Endothelial cell (in vitro differentiated cells): Measurements from ENCODE around the gene KIF16B. TPM values are rescaled to one million over a fixed set of nuclear protein-coding genes. Genes with fewer than 3 reads are reported as not detected.

Source experiments
- DNase-seq: peaks from one replicate; pipeline ENCODE4 v3.0.0; 2021; ENCODE audit warnings: low spot score
- H3K27ac Mint-ChIP-seq: one replicate; pipeline ENCODE4 v1.8.0; 2021; ENCODE audit warnings: mixed read lengths, inconsistent platforms; ENCODE audit not compliant: unreplicated experiment
- H3K27me3 Mint-ChIP-seq: one replicate; pipeline ENCODE4 v1.8.0; 2021; ENCODE audit warnings: mild to moderate bottlenecking, moderate library complexity, mixed read lengths, inconsistent platforms; ENCODE audit not compliant: unreplicated experiment
- H3K36me3 Mint-ChIP-seq: one replicate; pipeline ENCODE4 v1.8.0; 2021; ENCODE audit warnings: mild to moderate bottlenecking, low read depth, mixed read lengths, inconsistent platforms; ENCODE audit not compliant: unreplicated experiment
- H3K4me1 Mint-ChIP-seq: one replicate; pipeline ENCODE4 v1.8.0; 2021; ENCODE audit warnings: mild to moderate bottlenecking, mixed read lengths, inconsistent platforms; ENCODE audit not compliant: unreplicated experiment
- H3K4me3 Mint-ChIP-seq: one replicate; pipeline ENCODE4 v1.8.0; 2021; ENCODE audit warnings: mild to moderate bottlenecking, mixed read lengths, inconsistent platforms; ENCODE audit not compliant: unreplicated experiment
- H3K9me3 Mint-ChIP-seq: one replicate; pipeline ENCODE4 v1.8.0; 2021; ENCODE audit warnings: mixed read lengths, inconsistent platforms; ENCODE audit not compliant: unreplicated experiment
- CTCF ChIP-seq: fragments of 200-600 bp; sonication (generic); IDR thresholded peaks from one replicate; pipeline ENCODE4 v1.5.0; 2021; ENCODE audit warnings: antibody characterized with exemption; ENCODE audit not compliant: unreplicated experiment
- total RNA-seq: library from RNA; stranded (reverse); fragmentation: NEBNext Ultra II Directional; extraction: Animal tissue kit (Norgen Biotek cat#: 25700); gene quantifications from one replicate; pipeline ENCODE4 v1.2.1, GENCODE V29; 2021; ENCODE audit not compliant: unreplicated experiment

KIF16B gene
- total RNA-seq, 1 donor from 2014 or later: 10.5 TPM

DNA sequence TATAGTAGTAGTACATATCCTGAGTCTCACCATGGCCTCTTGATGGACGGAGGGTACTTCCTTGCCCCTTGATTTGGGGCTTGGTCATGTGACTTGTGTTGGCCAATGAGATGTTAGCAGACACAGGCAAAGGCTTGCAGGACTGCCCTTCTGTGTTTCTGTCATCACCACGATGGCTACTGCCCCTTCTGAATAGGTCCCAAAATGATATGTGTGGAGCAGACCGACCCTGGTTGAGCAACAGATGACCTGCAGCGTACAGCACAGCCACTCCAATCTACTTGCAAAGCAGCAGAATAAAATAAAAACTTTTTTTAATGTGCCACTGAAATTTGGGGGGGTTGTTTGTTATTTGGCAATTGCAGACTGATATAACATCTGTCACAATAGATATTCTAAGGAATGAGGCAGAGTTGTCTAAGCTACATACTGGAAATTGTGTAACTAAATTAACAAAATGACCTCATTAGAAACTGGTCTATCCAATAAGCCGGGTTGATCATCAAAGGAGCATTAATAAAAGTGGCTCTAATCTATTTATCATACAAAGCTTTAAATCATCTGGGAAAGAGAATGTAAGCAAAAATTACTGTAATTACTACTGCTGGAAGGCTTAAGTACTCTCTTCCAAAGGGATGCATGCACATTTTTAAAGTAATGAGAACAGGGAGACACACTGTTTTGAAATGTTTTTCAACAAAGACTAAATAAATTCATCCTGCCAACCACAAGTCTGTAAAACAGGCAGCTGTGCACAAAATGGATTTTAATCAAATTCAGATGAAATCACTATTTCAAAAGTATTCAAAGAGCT is 209.5 kb downstream of the KIF16B start:
- no peaks in the 10 kb centered on the region for H3K9me3 Mint-ChIP-seq
- no peak for DNase-seq
- H3K4me3 Mint-ChIP-seq: no peak overlapping the region
- TF ChIP-seq CTCF: no peak
- peaks cover 4% of the 10 kb centered on the region for H3K27me3 Mint-ChIP-seq
- H3K4me1 Mint-ChIP-seq: peaks cover 13% of the 10 kb centered on the region
- no peak overlapping the region for H3K27ac Mint-ChIP-seq
- peaks cover 20% of the 10 kb centered on the region for H3K36me3 Mint-ChIP-seq

- Mint-ChIP-seq H3K27ac (no peak overlapping the region), H3K4me3 (no peak overlapping the region), H3K27me3 (peaks cover 6% of the 10 kb centered on the region), H3K9me3 (no peaks in the 10 kb centered on the region), H3K36me3 (peaks cover 15% of the 10 kb centered on the region), H3K4me1 (peaks cover 13% of the 10 kb centered on the region)
- no peak for DNase-seq
- TF ChIP-seq CTCF: no peak
Measured at GRCh38 chr20:16362642-16363041, 210.6 kb downstream of the KIF16B start.

DNA sequence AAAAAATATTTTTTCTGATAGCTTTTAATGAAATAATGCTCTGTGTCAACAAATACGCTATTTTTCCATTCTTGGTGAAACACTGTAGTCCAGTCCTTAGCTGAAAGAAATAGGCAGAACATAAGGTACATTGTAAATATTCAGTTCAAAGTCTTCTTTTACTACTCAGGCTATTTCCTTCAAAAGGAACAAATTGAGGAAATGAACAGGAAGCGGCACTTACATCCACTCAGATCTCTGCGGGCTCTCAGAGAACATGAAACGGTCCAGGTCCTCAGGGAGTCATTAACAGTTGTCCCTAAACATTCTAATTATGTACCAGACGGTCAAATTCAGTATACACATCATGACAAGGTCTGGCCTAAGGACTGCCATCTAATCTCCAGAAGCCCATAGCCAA is 212.6 kb downstream of the KIF16B start:
- no peak for DNase-seq
- Mint-ChIP-seq H3K36me3 (peaks cover 2% of the 10 kb centered on the region), H3K4me1 (peaks cover 15% of the 10 kb centered on the region), H3K4me3 (no peak overlapping the region), H3K9me3 (no peaks in the 10 kb centered on the region), H3K27me3 (peaks cover 3% of the 10 kb centered on the region), H3K27ac (no peak overlapping the region)
- TF ChIP-seq CTCF: no peak

GRCh38 chr20:16353417-16353781 is 219.8 kb downstream of the KIF16B start:
- DNase-seq: no peak
- no peak for TF ChIP-seq CTCF
- Mint-ChIP-seq H3K4me1 (peaks cover 2% of the 10 kb centered on the region), H3K36me3 (no peaks in the 10 kb centered on the region), H3K27me3 (peaks cover 5% of the 10 kb centered on the region), H3K27ac (no peak overlapping the region), H3K9me3 (no peaks in the 10 kb centered on the region), H3K4me3 (no peak overlapping the region)

DNA sequence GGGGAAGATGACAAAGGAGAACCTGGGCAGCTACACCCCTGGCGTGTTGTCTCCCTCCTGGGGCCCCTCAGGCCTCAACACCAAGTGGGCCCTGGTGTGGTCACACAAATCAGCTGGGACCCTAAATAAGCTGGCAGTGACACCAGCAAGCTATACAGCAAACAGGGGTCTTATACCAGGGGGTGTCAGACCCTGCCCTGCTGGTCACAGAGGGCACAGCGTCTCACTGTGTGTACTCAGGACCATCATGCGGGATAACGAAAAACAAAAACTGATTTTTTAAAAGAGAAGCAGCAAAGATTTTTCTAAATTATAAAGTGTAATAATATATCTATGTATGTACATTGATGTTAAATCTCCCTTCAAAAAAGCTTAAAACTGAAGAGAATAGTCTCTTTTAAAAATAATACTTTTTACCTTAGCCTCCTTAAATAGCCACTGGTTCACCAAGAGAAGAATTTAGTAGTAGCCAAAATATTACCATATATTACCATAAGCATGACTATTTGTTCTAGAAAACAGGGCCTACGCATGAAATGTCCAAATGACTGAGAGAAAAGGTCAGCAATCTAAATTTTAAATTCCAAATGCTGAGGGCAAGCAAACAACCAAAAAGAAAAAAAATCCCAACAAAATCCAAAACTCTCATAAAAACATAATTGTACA is 220.4 kb downstream of the KIF16B start:
- Mint-ChIP-seq H3K27me3 (peaks cover 5% of the 10 kb centered on the region), H3K4me3 (no peak overlapping the region), H3K4me1 (peaks cover 2% of the 10 kb centered on the region), H3K9me3 (no peaks in the 10 kb centered on the region), H3K27ac (no peak overlapping the region), H3K36me3 (no peaks in the 10 kb centered on the region)
- no peak for DNase-seq
- no peak for TF ChIP-seq CTCF
